ENCODE data around the gene LTO1.

GRCh38 chr11:69703453-69703767 lies 28.3 kb upstream of the LTO1 start:
- no peak for TF ChIP-seq POLR2A (IDR thresholded peaks at IDR 0.05)
- TF ChIP-seq CTCF (IDR thresholded peaks at IDR 0.05), result no peak

Data from uterus (tissue), 2 donors.